ENCODE data around the gene FHL2. TPM values are rescaled to one million over a fixed set of nuclear protein-coding genes. Genes with fewer than 3 reads are reported as not detected.
A peak's percentile ranks its signal among the peaks of the same experiment; 100 is the strongest.

FHL2 gene
- total and polyA plus RNA-seq, 2 experiments from 2014 or later = 17.9 to 18.8 TPM

DNA sequence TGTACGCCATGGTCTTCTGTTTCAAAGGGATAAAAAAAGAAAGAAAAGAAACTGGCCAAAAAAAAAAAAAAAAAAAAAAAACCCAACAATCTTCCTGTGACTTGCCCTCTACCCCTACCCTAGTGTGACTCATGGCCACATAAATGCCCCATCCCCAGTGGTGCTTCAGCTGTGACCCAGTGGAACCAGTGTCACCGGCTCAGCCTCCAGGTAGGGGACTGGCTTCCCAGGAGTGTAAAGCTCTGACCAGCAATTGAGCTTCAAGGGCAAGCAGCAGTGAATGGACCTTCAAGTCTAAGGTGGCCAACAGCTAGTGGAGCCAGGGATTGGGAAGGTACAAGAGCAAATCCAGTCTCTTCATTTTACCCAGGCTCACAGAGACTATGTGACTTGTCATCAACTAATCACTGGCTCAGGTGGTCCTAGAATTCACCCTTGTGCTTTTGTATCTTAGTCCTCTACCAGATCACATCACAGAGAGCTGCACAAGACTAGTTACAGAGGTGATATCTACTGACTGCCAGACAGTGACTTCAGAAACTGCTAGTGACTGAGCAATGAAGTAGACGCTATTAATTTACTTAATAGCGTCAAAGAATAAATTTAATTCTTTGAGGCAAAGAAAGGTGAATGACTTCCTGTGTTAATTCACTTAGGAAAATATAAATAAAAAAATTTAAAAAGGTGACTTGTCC lies 68.0 kb downstream of the FHL2 start:
- Histone ChIP-seq H3K36me3 (replicated peaks; ENCODE audit: insufficient read depth, low read depth) (no peaks in the 10 kb centered on the region), H3K9me2 (replicated peaks; ENCODE audit: insufficient read depth) (no peaks in the 10 kb centered on the region), H3K4me2 (peak overlapping the region; percentile 92), H4K20me1 (ENCODE audit: insufficient read depth, poor library complexity, severe bottlenecking) (no peaks in the 10 kb centered on the region), H3K9me3 (ENCODE audit: low read depth) (no peaks in the 10 kb centered on the region), H3K27me3 (no peaks in the 10 kb centered on the region), H3K4me3 (no peak overlapping the region), H2AFZ (peak overlapping the region; percentile 92), H3K4me1 (ENCODE audit: insufficient read depth) (peaks cover 18% of the 10 kb centered on the region), H3K79me2 (peaks cover 46% of the 10 kb centered on the region), H3K27ac (peak overlapping the region; percentile 94)
- WGBS (ENCODE audit: low lambda C conversion rate, missing lambda C conversion rate) = 91% methylated on average over 4 of the region's 4 CpGs
- TF ChIP-seq EZH2phosphoT487 (IDR thresholded peaks at IDR 0.05; ENCODE audit: low read depth, severe bottlenecking, unreplicated experiment) = no peak
- TF ChIP-seq EZH2 (IDR thresholded peaks at IDR 0.05; ENCODE audit: borderline replicate concordance) = no peak
- TF ChIP-seq, protein P1, sequence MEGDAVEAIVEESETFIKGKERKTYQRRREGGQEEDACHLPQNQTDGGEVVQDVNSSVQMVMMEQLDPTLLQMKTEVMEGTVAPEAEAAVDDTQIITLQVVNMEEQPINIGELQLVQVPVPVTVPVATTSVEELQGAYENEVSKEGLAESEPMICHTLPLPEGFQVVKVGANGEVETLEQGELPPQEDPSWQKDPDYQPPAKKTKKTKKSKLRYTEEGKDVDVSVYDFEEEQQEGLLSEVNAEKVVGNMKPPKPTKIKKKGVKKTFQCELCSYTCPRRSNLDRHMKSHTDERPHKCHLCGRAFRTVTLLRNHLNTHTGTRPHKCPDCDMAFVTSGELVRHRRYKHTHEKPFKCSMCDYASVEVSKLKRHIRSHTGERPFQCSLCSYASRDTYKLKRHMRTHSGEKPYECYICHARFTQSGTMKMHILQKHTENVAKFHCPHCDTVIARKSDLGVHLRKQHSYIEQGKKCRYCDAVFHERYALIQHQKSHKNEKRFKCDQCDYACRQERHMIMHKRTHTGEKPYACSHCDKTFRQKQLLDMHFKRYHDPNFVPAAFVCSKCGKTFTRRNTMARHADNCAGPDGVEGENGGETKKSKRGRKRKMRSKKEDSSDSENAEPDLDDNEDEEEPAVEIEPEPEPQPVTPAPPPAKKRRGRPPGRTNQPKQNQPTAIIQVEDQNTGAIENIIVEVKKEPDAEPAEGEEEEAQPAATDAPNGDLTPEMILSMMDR (IDR thresholded peaks at IDR 0.05; ENCODE audit: poor library complexity) = no peak
- peak; percentile 31 for DNase-seq (ENCODE audit: low spot score)

DNA sequence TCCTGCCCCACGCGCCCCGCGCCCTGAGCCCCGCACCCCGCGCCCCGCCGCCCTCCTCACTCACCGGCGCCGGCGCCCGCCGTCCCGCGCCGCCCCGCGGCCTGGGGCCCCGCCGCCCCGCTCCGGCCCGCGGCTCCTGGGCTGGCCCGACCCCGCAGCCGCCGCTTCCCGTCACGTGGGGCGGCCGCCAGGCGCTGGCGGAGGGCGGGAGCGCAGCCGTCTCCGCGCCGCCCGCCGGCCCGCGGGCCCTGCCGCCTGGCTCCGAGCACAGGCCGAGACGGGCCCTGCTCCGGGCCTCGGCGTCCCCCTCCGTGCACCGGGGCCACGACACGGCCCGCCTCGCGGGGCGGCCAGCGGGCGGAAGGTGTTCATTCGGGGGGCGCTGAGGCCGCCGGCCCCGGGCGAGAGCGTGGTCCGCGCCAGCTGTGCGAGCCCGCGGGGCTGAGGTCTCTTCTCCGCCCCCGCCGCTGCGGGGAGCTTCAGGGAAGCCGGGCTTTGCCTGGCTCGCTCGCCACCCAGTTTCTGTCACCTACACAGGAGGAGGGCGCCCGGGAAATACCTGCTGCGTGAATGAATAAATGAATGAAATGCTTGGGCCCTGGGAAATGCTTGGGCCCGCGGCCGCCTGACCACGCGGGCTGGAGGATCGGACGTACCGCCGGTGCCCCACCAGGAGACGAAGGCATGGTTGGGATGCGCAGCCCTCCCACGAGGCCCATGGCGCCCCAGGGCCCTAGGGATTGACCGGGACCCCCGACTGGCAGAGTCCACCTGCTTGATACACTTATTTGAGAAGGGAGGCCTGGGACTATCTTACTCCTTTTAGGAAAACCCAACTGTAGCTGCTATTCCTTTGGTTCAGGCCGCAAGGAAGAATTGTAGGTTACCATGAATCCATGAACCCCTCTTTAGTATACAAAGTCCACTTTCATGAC lies 69.0 kb downstream of the FHL2 start, which contains the start of gene TGFBRAP1:
TSS of gene TGFBRAP1 (minus strand) at position 175 of the 935 bp plus-strand sequence. CDS start 21,434 bp downstream, outside the sequence.
- WGBS (ENCODE audit: low lambda C conversion rate, missing lambda C conversion rate) = 7% methylated on average over 52 of the region's 101 CpGs
- Histone ChIP-seq H3K27ac (peak within 1 kb of the TSS; percentile 94), H3K79me2 (peaks cover 56% of the 10 kb centered on the region), H3K4me1 (ENCODE audit: insufficient read depth) (peaks cover 24% of the 10 kb centered on the region), H3K4me2 (peak within 1 kb of the TSS; percentile 92), H3K9me3 (ENCODE audit: low read depth) (no peaks in the 10 kb centered on the region), H3K27me3 (no peaks in the 10 kb centered on the region), H4K20me1 (ENCODE audit: insufficient read depth, poor library complexity, severe bottlenecking) (no peaks in the 10 kb centered on the region), H2AFZ (peak within 1 kb of the TSS; percentile 92), H3K9me2 (replicated peaks; ENCODE audit: insufficient read depth) (no peaks in the 10 kb centered on the region), H3K36me3 (replicated peaks; ENCODE audit: insufficient read depth, low read depth) (no peaks in the 10 kb centered on the region), H3K4me3 (peak within 1 kb of the TSS; percentile 83)
- DNase-seq (ENCODE audit: low spot score) = peak; percentile 87
- TF ChIP-seq EZH2 (IDR thresholded peaks at IDR 0.05; ENCODE audit: borderline replicate concordance) (no peak), EZH2phosphoT487 (IDR thresholded peaks at IDR 0.05; ENCODE audit: low read depth, severe bottlenecking, unreplicated experiment) (no peak)
- TF ChIP-seq, protein P1 (IDR thresholded peaks at IDR 0.05; ENCODE audit: poor library complexity) = no peak

DNA sequence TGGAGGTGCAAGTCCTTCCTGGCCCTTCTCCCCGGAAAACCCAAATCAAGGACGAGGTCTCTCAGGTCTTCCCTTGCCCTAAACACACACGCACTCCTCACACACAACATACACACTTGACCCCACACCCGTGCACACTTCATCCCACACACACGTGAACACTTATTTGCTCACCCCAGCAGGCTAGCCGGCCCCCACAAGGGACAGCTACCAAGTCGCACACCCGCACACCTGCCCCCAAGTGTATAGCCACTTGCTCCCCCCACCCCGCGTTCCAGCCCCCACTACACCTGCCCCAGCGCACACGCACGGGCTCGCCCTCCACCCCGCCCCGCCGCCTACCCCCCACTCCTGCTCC lies 69.7 kb downstream of the FHL2 start:
- H3K9me2 ChIP-seq (replicated peaks; ENCODE audit: insufficient read depth) = no peaks in the 10 kb centered on the region
- H3K4me2 ChIP-seq = peak overlapping the region; percentile 91
- no peaks in the 10 kb centered on the region for H4K20me1 ChIP-seq (ENCODE audit: insufficient read depth, poor library complexity, severe bottlenecking)
- no peaks in the 10 kb centered on the region for H3K9me3 ChIP-seq (ENCODE audit: low read depth)
- H2AFZ ChIP-seq = peak overlapping the region; percentile 86
- WGBS (ENCODE audit: low lambda C conversion rate, missing lambda C conversion rate) = 5% methylated on average over 4 of the region's 17 CpGs
- H3K4me3 ChIP-seq = peak overlapping the region; percentile 83
- TF ChIP-seq EZH2 (IDR thresholded peaks at IDR 0.05; ENCODE audit: borderline replicate concordance) (no peak), EZH2phosphoT487 (IDR thresholded peaks at IDR 0.05; ENCODE audit: low read depth, severe bottlenecking, unreplicated experiment) (no peak)
- TF ChIP-seq, protein P1 (IDR thresholded peaks at IDR 0.05; ENCODE audit: poor library complexity) = no peak
- peak overlapping the region; percentile 87 for H3K27ac ChIP-seq
- H3K27me3 ChIP-seq = no peaks in the 10 kb centered on the region
- H3K4me1 ChIP-seq (ENCODE audit: insufficient read depth) = peaks cover 25% of the 10 kb centered on the region
- H3K36me3 ChIP-seq (replicated peaks; ENCODE audit: insufficient read depth, low read depth) = no peaks in the 10 kb centered on the region
- DNase-seq (ENCODE audit: low spot score) = no peak
- peaks cover 63% of the 10 kb centered on the region for H3K79me2 ChIP-seq

Measured in hepatocyte (in vitro differentiated cells).